Dermis microvascular lymphatic vessel endothelial cell (primary cell): ENCODE measurements around the gene CPT1B. TPM values are rescaled to one million over a fixed set of nuclear protein-coding genes. Genes with fewer than 3 reads are reported as not detected.
"Not testable (repeated sequence)": the region's sequence is repeated elsewhere in the genome, so short reads cannot be mapped to it uniquely, and the experiment has no call there.

Source experiments
- DNase-seq, 2 donors: peaks; one replicate each; pipeline versions ENCODE4 v3.0.0 to v3.0.0-alpha.2; 2010; ENCODE audit warnings: low read depth in 2 of 2
- total RNA-seq: library from RNA; depleted of rRNA; stranded (reverse); fragments of >200 nt; gene quantifications from 2 replicates; pipeline ENCODE4 v1.2.1, GENCODE V29; 2014

CPT1B gene
- total RNA-seq, 1 donor from 2014 or later, result 0.77 TPM

- DNase-seq, result no peak
These were observed 31.4 kb upstream of the CPT1B start for GRCh38 chr22:50609599-50609998.

- DNase-seq, result no peak
These were observed 30.8 kb upstream of the CPT1B start for GRCh38 chr22:50608996-50609395.

- DNase-seq, result not testable (repeated sequence)
These were observed 30.0 kb upstream of the CPT1B start for GRCh38 chr22:50608058-50608840.

GRCh38 chr22:50607659-50608020 lies 29.4 kb upstream of the CPT1B start:
- no peak for DNase-seq

- no peak for DNase-seq
These were observed 28.9 kb upstream of the CPT1B start for GRCh38 chr22:50606946-50607658.

GRCh38 chr22:50606165-50606945 lies 28.1 kb upstream of the CPT1B start:
- no peak for DNase-seq

GRCh38 chr22:50605613-50606074 lies 27.4 kb upstream of the CPT1B start:
- no peak for DNase-seq

GRCh38 chr22:50605002-50605612 lies 26.9 kb upstream of the CPT1B start:
- no peak for DNase-seq

- no peak for DNase-seq
These were observed 26.2 kb upstream of the CPT1B start for GRCh38 chr22:50604256-50605001.

GRCh38 chr22:50603511-50604255 lies 25.5 kb upstream of the CPT1B start:
- DNase-seq, result no peak

GRCh38 chr22:50602338-50602700 lies 24.1 kb upstream of the CPT1B start:
- no peak for DNase-seq

- DNase-seq, result no peak
These were observed 23.6 kb upstream of the CPT1B start for GRCh38 chr22:50601669-50602337.

- DNase-seq, result no peak
These were observed 22.9 kb upstream of the CPT1B start for GRCh38 chr22:50600967-50601668.

- DNase-seq, result no peak
These were observed 22.3 kb upstream of the CPT1B start, which contains the start of gene MAPK8IP2 for GRCh38 chr22:50600538-50600937. MAPK8IP2 (plus strand) TSS chr22:50600793; CDS start chr22:50600819, 26 bp downstream.

- peak in 1 of 2 donors; percentile 44 for DNase-seq
These were observed 21.7 kb upstream of the CPT1B start for GRCh38 chr22:50599816-50600455.

GRCh38 chr22:50597097-50597496 lies 18.9 kb upstream of the CPT1B start:
- DNase-seq, result no peak

- DNase-seq, result no peak
These were observed 17.0 kb upstream of the CPT1B start for GRCh38 chr22:50595189-50595588.

- DNase-seq, result no peak
These were observed 9.2 kb upstream of the CPT1B start for GRCh38 chr22:50587407-50587806.
